ENCODE measurements around the gene UNC45B. TPM values are rescaled to one million over a fixed set of nuclear protein-coding genes. Genes with fewer than 3 reads are reported as not detected.
"Not testable (repeated sequence)": the region's sequence is repeated elsewhere in the genome, so short reads cannot be mapped to it uniquely, and the experiment has no call there.

The UNC45B gene
- total and polyA plus RNA-seq, 2 of the 4 experiments (the other 2 are of a cell fraction) = not detected

GRCh38 chr17:35194001-35194400 is 46.4 kb downstream of the UNC45B start, which contains the start of gene SLC35G3:
Gene SLC35G3, minus strand, starts transcription at chr17:35194393. Its CDS starts 86 bp downstream, at chr17:35194307.
- H3K4me1 ChIP-seq (ENCODE audit: control insufficient read depth, insufficient read depth, low read length); H4K8ac ChIP-seq (ENCODE audit: low read depth in 2 of 2, low read length in 2 of 2); H3K18ac ChIP-seq (ENCODE audit: low read depth, low read length); DNase-seq; H3K9me3 ChIP-seq (ENCODE audit: control insufficient read depth, insufficient read depth, low read length); in situ Hi-C loops (cut with MboI; ENCODE audit: low sequenced_read_pairs); H2AK5ac ChIP-seq (ENCODE audit: low read depth, low read length); H3K27ac ChIP-seq (ENCODE audit: insufficient read depth, low read length); H2BK5ac ChIP-seq (ENCODE audit: low read depth, low read length, poor library complexity, severe bottlenecking); H3K9me1 ChIP-seq (ENCODE audit: insufficient read depth, low read length); BruUV-seq (replicated peaks); H3K56ac ChIP-seq (ENCODE audit: extremely low read depth, insufficient read depth, low read length); H4K20me1 ChIP-seq (ENCODE audit: insufficient read depth, low read length); H4K91ac ChIP-seq (ENCODE audit: insufficient read depth, low read depth, low read length); H3K9ac ChIP-seq (ENCODE audit: low read depth, low read length); H3K79me1 ChIP-seq (ENCODE audit: low read depth in 1 of 2, low read length in 2 of 2); H3K14ac ChIP-seq (replicated peaks; ENCODE audit: low read depth, low read length); H3K4me2 ChIP-seq (ENCODE audit: low read depth, low read length); H3K23ac ChIP-seq (ENCODE audit: low read depth, low read length); H2BK15ac ChIP-seq (ENCODE audit: low read depth, low read length); H3K4me3 ChIP-seq (ENCODE audit: insufficient read depth, low read depth, low read length); H2BK120ac ChIP-seq (ENCODE audit: low read depth, low read length); ATAC-seq (ENCODE audit: low read depth); H3K27me3 ChIP-seq (ENCODE audit: control insufficient read depth, insufficient read depth, low read length); H4K5ac ChIP-seq (ENCODE audit: low read depth, low read length); H2AFZ ChIP-seq (replicated peaks; ENCODE audit: low read length, poor library complexity); H3K36me3 ChIP-seq (ENCODE audit: control insufficient read depth, insufficient read depth, low read length); H2AK9ac ChIP-seq (replicated peaks; ENCODE audit: low read depth, low read length, poor library complexity); H3K4ac ChIP-seq (ENCODE audit: low read depth, low read length); CTCF ChIA-PET; POLR2A ChIA-PET (ENCODE audit: unreplicated experiment); H2BK20ac ChIP-seq (ENCODE audit: low read depth, low read length): not testable (repeated sequence)
- dilution Hi-C loops (cut with HindIII; ENCODE audit: low sequenced_read_pairs, unreplicated experiment) = loop anchor here (25.0 kb wide), 1 partner anchor 343 kb away; the partner anchor contains the start of gene SLFN12L
- WGBS, 2 experiments (ENCODE audit: extremely low coverage in 2 of 2, insufficient read length in 1 of 2) = 70% methylated on average over 2 of the region's 12 CpGs; no CpG with 5 or more reads in 1 of the 2 experiments
- intact Hi-C loops (cut with micrococcal nuclease) = loop anchor here (10.0 kb wide), 1 partner anchor 101 kb away; no protein-coding TSS in a partner anchor

GRCh38 chr17:35195062-35195461 is 47.4 kb downstream of the UNC45B start:
- H3K27ac ChIP-seq (ENCODE audit: insufficient read depth, low read length); ATAC-seq (ENCODE audit: low read depth); H3K4me2 ChIP-seq (ENCODE audit: low read depth, low read length); H3K27me3 ChIP-seq (ENCODE audit: control insufficient read depth, insufficient read depth, low read length); H4K91ac ChIP-seq (ENCODE audit: insufficient read depth, low read depth, low read length); H3K14ac ChIP-seq (replicated peaks; ENCODE audit: low read depth, low read length); H4K5ac ChIP-seq (ENCODE audit: low read depth, low read length); H3K9ac ChIP-seq (ENCODE audit: low read depth, low read length); H2BK5ac ChIP-seq (ENCODE audit: low read depth, low read length, poor library complexity, severe bottlenecking); BruUV-seq (replicated peaks); H3K18ac ChIP-seq (ENCODE audit: low read depth, low read length); H3K79me1 ChIP-seq (ENCODE audit: low read depth in 1 of 2, low read length in 2 of 2); POLR2A ChIA-PET (ENCODE audit: unreplicated experiment); in situ Hi-C loops (cut with MboI; ENCODE audit: low sequenced_read_pairs); H4K20me1 ChIP-seq (ENCODE audit: insufficient read depth, low read length); H3K36me3 ChIP-seq (ENCODE audit: control insufficient read depth, insufficient read depth, low read length); H3K23ac ChIP-seq (ENCODE audit: low read depth, low read length); H3K4me1 ChIP-seq (ENCODE audit: control insufficient read depth, insufficient read depth, low read length); H4K8ac ChIP-seq (ENCODE audit: low read depth in 2 of 2, low read length in 2 of 2); H2AFZ ChIP-seq (replicated peaks; ENCODE audit: low read length, poor library complexity); H3K9me1 ChIP-seq (ENCODE audit: insufficient read depth, low read length); H2AK9ac ChIP-seq (replicated peaks; ENCODE audit: low read depth, low read length, poor library complexity); H2BK120ac ChIP-seq (ENCODE audit: low read depth, low read length); DNase-seq; H2AK5ac ChIP-seq (ENCODE audit: low read depth, low read length); H3K4me3 ChIP-seq (ENCODE audit: insufficient read depth, low read depth, low read length); H3K4ac ChIP-seq (ENCODE audit: low read depth, low read length); H3K56ac ChIP-seq (ENCODE audit: extremely low read depth, insufficient read depth, low read length); CTCF ChIA-PET; H3K9me3 ChIP-seq (ENCODE audit: control insufficient read depth, insufficient read depth, low read length); H2BK20ac ChIP-seq (ENCODE audit: low read depth, low read length); H2BK15ac ChIP-seq (ENCODE audit: low read depth, low read length): not testable (repeated sequence)
- WGBS, 2 experiments (ENCODE audit: extremely low coverage in 2 of 2, insufficient read length in 1 of 2) = 82% methylated on average over 5 of the region's 31 CpGs; no CpG with 5 or more reads in 1 of the 2 experiments
- dilution Hi-C loops (cut with HindIII; ENCODE audit: low sequenced_read_pairs, unreplicated experiment) = loop anchor here (25.0 kb wide), 1 partner anchor 342 kb away; the partner anchor contains the start of gene SLFN12L
- intact Hi-C loops (cut with micrococcal nuclease) = loop anchor here (10.0 kb wide), 1 partner anchor 100 kb away; no protein-coding TSS in a partner anchor

Data from IMR-90 (cell line).